CD14-positive monocyte (primary cell): ENCODE data around the gene MSRB1. TPM values are rescaled to one million over a fixed set of nuclear protein-coding genes. Genes with fewer than 3 reads are reported as not detected.
"Not testable (repeated sequence)": the region's sequence is repeated elsewhere in the genome, so short reads cannot be mapped to it uniquely, and the experiment has no call there.

Source experiments
- DNase-seq, 3 donors: peaks; one replicate each; pipeline ENCODE4 v3.0.0-alpha.2; 2011 to 2022
- H2AFZ ChIP-seq: 2 replicates; pipeline ENCODE4 v1.6.0; 2012; ENCODE audit warnings: mild to moderate bottlenecking, low read depth, low read length, inconsistent platforms; ENCODE audit not compliant: insufficient read depth, poor library complexity, severe bottlenecking
- H3K27ac ChIP-seq, 2 donors: 1 replicate in 1 of 2; 2 replicates in 1 of 2; pipeline ENCODE4 v1.5.1; 2012 to 2013; ENCODE audit warnings: low read length in 2 of 2, control low read depth in 1 of 2, inconsistent platforms in 1 of 2, low read depth in 1 of 2, mild to moderate bottlenecking in 1 of 2
- H3K27me3 ChIP-seq, 2 donors: one replicate each; pipeline versions ENCODE4 v1.6.0 to v1.6.1; 2011 to 2013; ENCODE audit warnings: low read length in 2 of 2; ENCODE audit not compliant: control insufficient read depth in 2 of 2, insufficient read depth in 2 of 2
- H3K36me3 ChIP-seq, 2 donors: replicated peaks in 1 of 2; 1 replicate in 1 of 2; 2 replicates in 1 of 2; pipeline versions ENCODE4 v1.5.1 to v1.6.1; 2012 to 2013; ENCODE audit warnings: low read length in 2 of 2, control low read depth in 1 of 2, inconsistent platforms in 1 of 2, mild to moderate bottlenecking in 1 of 2; ENCODE audit not compliant: insufficient read depth in 2 of 2, control insufficient read depth in 1 of 2
- H3K4me1 ChIP-seq, 2 donors: 1 replicate in 1 of 2; 2 replicates in 1 of 2; pipeline versions ENCODE4 v1.5.1 to v1.6.1; 2012 to 2013; ENCODE audit warnings: low read length in 2 of 2, control low read depth in 1 of 2, inconsistent platforms in 1 of 2, mild to moderate bottlenecking in 1 of 2, moderate library complexity in 1 of 2; ENCODE audit not compliant: insufficient read depth in 2 of 2, control insufficient read depth in 1 of 2
- H3K4me2 ChIP-seq: replicated peaks from 2 replicates; pipeline ENCODE3; 2012; ENCODE audit warnings: low read length, moderate library complexity, mild to moderate bottlenecking; ENCODE audit not compliant: poor library complexity, severe bottlenecking; ENCODE audit errors: extremely low read depth
- H3K4me3 ChIP-seq, 3 experiments: fragments of 200-600 bp in 1 of 3; sonication (generic) in 1 of 3; replicated peaks in 1 of 3; 1 replicate in 2 of 3; 2 replicates in 1 of 3; pipeline ENCODE4 v1.5.1; 2011 to 2013; ENCODE audit warnings: low read length in 3 of 3, mild to moderate bottlenecking in 3 of 3, control low read depth in 2 of 3, low read depth in 2 of 3, inconsistent platforms in 1 of 3, moderate library complexity in 1 of 3
- H3K79me2 ChIP-seq: 2 replicates; pipeline ENCODE4 v1.6.0; 2012; ENCODE audit warnings: mild to moderate bottlenecking, control low read depth, inconsistent platforms, low read length, moderate library complexity; ENCODE audit not compliant: insufficient read depth
- H3K9ac ChIP-seq: 2 replicates; pipeline ENCODE4 v1.6.0; 2017; ENCODE audit warnings: low read length, mild to moderate bottlenecking; ENCODE audit not compliant: insufficient read depth, poor library complexity, severe bottlenecking
- H3K9me3 ChIP-seq, 2 donors: replicated peaks in 1 of 2; 1 replicate in 1 of 2; 2 replicates in 1 of 2; pipeline versions ENCODE4 v1.5.1 to v1.6.1; 2012 to 2013; ENCODE audit warnings: low read length in 2 of 2, control low read depth in 1 of 2; ENCODE audit not compliant: control insufficient read depth in 1 of 2, insufficient read depth in 1 of 2
- H4K20me1 ChIP-seq: 2 replicates; pipeline ENCODE4 v1.6.0; 2012; ENCODE audit warnings: mild to moderate bottlenecking, low read length, control low read depth, moderate library complexity; ENCODE audit not compliant: insufficient read depth
- H3K27ac Mint-ChIP-seq, 7 donors: one replicate each; pipeline ENCODE4 v1.8.0; 2020; ENCODE audit warnings: mild to moderate bottlenecking in 7 of 7, mixed read lengths in 7 of 7, moderate library complexity in 6 of 7, inconsistent platforms in 2 of 7
- H3K27me3 Mint-ChIP-seq, 3 donors: one replicate each; pipeline ENCODE4 v1.8.0; 2021 to 2022; ENCODE audit warnings: low read depth in 3 of 3, mild to moderate bottlenecking in 3 of 3, mixed read lengths in 3 of 3, moderate library complexity in 3 of 3, inconsistent platforms in 1 of 3
- H3K36me3 Mint-ChIP-seq, 2 donors: one replicate each; pipeline ENCODE4 v1.8.0; 2020; ENCODE audit warnings: mixed read lengths in 2 of 2, inconsistent platforms in 1 of 2, mild to moderate bottlenecking in 1 of 2
- H3K4me1 Mint-ChIP-seq: one replicate; pipeline ENCODE4 v1.8.0; 2020; ENCODE audit warnings: mild to moderate bottlenecking, mixed read lengths
- H3K4me3 Mint-ChIP-seq, 2 donors: one replicate each; pipeline ENCODE4 v1.8.0; 2020; ENCODE audit warnings: mild to moderate bottlenecking in 2 of 2, mixed read lengths in 2 of 2, moderate library complexity in 1 of 2
- H3K9me3 Mint-ChIP-seq, 7 donors: one replicate each; pipeline ENCODE4 v1.8.0; 2020 to 2022; ENCODE audit warnings: mixed read lengths in 7 of 7, mild to moderate bottlenecking in 6 of 7, moderate library complexity in 6 of 7, inconsistent platforms in 2 of 7
- WGBS: methylation state at CpG from one replicate; pipeline ENCODE4 v1.1.5; 2013; ENCODE audit warnings: missing lambda C conversion rate; ENCODE audit not compliant: insufficient coverage; 5-methylcytosine and 5-hydroxymethylcytosine counted together
- intact Hi-C, 2 donors: fragments of 100-400 bp; cut with micrococcal nuclease; formaldehyde crosslinking; loops; one replicate each; pipeline versions ENCODE4 v1.15.0 to v1.15.1; 2023
- polyA plus RNA-seq, 3 donors: library from polyadenylated mRNA; depleted of rRNA in 1 of 3; unstranded in 2 of 3; stranded (reverse) in 1 of 3; fragments of 300-500 nt in 2 of 3; fragments of >200 nt in 1 of 3; fragmentation: Illumina TruSeq in 2 of 3; gene quantifications; 1 replicate in 2 of 3; 2 replicates in 1 of 3; pipeline ENCODE4 v1.2.3, GENCODE V29; 2012 to 2021
- TF ChIP-seq, protein P1 (sequence below): fragments of 200-600 bp; IDR thresholded peaks from one replicate; pipeline ENCODE4 v1.8.0; 2022; ENCODE audit warnings: antibody characterized with exemption, mild to moderate bottlenecking

The MSRB1 gene
- polyA plus RNA-seq, 3 donors: 116 to 427 (median 416) TPM

DNA sequence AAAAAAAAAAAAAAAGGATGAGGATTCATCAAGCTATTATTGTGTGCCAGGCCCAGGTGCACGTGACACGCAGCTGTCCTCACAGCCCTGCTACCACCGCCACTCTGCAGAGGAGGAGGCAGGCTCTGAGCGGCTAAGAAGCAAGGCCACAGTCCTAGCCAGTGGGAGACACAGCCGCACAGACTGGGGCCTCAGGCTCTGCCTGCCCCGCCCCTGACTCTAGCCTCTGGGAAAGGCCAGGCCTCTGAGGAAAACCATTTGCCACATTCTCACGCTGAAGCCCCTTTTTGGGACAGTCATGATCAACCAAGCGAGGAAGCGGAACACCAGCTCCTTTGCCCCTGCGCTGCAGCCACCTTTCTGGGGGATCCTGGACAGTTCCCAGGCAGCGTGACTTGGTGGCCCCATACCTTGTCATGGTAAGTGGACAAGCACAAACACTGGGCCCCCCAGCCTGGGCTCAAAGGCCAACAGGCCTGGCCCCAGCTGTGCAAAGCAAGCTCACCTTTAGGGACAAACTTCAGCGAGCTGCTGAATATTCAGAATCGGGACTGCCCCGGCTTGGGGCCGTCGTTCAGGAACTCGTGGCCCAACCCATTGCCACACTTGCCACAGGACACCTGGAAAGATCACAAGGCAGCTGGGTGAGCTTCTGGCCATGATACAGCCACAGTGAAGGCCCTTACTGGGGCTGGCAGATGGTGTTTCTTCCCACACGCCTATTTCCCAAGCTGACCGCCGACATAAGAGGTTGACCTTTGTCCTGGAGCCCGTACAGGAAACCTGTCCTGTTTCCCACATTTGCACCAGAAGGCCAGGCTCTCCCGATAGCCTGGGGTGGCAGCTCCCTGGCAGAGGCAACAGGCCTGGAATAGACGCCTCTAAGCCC lies 2.5 kb downstream of the MSRB1 start:
- Histone ChIP-seq H3K9ac (no peak overlapping the region), H3K27ac (peak overlapping the region; percentile 83), H3K36me3 (peaks cover 36 to 48% of the 10 kb centered on the region in 2 donors), H3K9me3 (no peaks in the 10 kb centered on the region), H3K4me2 (peak overlapping the region; percentile 100), H4K20me1 (peaks cover 38% of the 10 kb centered on the region), H2AFZ (no peak overlapping the region), H3K4me3 (peak overlapping the region in 1 of 3 experiments; percentile 99), H3K4me1 (peaks cover 67 to 80% of the 10 kb centered on the region in 2 donors), H3K79me2 (peaks cover 66% of the 10 kb centered on the region), H3K27me3 (no peaks in the 10 kb centered on the region)
- TF ChIP-seq, protein P1, sequence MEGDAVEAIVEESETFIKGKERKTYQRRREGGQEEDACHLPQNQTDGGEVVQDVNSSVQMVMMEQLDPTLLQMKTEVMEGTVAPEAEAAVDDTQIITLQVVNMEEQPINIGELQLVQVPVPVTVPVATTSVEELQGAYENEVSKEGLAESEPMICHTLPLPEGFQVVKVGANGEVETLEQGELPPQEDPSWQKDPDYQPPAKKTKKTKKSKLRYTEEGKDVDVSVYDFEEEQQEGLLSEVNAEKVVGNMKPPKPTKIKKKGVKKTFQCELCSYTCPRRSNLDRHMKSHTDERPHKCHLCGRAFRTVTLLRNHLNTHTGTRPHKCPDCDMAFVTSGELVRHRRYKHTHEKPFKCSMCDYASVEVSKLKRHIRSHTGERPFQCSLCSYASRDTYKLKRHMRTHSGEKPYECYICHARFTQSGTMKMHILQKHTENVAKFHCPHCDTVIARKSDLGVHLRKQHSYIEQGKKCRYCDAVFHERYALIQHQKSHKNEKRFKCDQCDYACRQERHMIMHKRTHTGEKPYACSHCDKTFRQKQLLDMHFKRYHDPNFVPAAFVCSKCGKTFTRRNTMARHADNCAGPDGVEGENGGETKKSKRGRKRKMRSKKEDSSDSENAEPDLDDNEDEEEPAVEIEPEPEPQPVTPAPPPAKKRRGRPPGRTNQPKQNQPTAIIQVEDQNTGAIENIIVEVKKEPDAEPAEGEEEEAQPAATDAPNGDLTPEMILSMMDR: no peak
- Mint-ChIP-seq H3K36me3 (peaks cover 36 to 59% of the 10 kb centered on the region in 2 donors), H3K9me3 (no peaks in the 10 kb centered on the region), H3K27me3 (peaks cover 0 to 1% (median 0%) of the 10 kb centered on the region in 3 donors), H3K4me3 (peak overlapping the region; percentile 31 to 91), H3K4me1 (peaks cover 65% of the 10 kb centered on the region), H3K27ac (peak overlapping the region in 6 of 7 donors; percentile 42 to 96 (median 80))
- no peak for DNase-seq
- WGBS: 83% methylated on average over 21 of the region's 23 CpGs
- intact Hi-C loops: loop anchor here in 1 of 2 donors (10.0 kb wide), 1 partner anchor 214 kb away; the partner anchor contains the start of gene TRAF7

DNA sequence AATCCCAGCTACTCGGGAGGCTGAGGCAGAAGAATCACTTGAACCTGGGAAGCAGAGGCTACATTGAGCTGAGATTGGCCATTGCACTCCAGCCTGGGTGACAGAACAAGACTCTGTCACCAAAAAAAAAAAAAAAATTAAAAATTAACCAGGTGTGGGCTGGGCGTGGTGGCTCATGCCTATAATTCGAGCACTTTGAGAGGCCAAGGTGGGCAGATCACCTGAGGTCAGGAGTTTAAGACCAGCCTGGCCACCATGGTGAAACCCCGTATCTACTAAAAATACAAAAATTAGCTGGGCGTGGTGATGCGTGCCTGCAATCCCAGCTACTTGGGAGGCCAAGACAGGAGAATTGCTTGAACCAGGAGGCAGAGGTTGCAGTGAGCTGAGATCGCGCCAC lies 3.2 kb downstream of the MSRB1 start:
- H3K4me2 ChIP-seq, H3K27me3 ChIP-seq, H3K9me3 Mint-ChIP-seq, DNase-seq, H3K4me3 Mint-ChIP-seq, H3K9me3 ChIP-seq, H3K27me3 Mint-ChIP-seq, H3K9ac ChIP-seq, H2AFZ ChIP-seq: not testable (repeated sequence)
- 97% methylated on average over 5 of the region's 8 CpGs for WGBS
- Histone ChIP-seq H3K36me3 (peaks cover 36 to 48% of the 10 kb centered on the region in 2 donors), H3K79me2 (peaks cover 66% of the 10 kb centered on the region), H3K27ac (peak overlapping the region; percentile 83 to 86), H4K20me1 (peaks cover 38% of the 10 kb centered on the region), H3K4me1 (peaks cover 67 to 82% of the 10 kb centered on the region in 2 donors), H3K4me3 (peak overlapping the region in 1 of 3 experiments; percentile 99)
- Mint-ChIP-seq H3K4me1 (peaks cover 67% of the 10 kb centered on the region), H3K36me3 (peaks cover 36 to 59% of the 10 kb centered on the region in 2 donors), H3K27ac (peak overlapping the region in 5 of 7 donors; percentile 73 to 98 (median 96))
- intact Hi-C loops: loop anchor here (10.0 kb wide), 2 partner anchors 165 to 215 kb away; partner anchors contain the start of genes EME2 (in 1 of the 2), MRPS34 (in 1 of the 2), NME3 (in 1 of the 2) and TRAF7 (in 1 of the 2)
